Stomach (tissue), 19 donors: ENCODE measurements around the gene AIFM2. TPM values are rescaled to one million over a fixed set of nuclear protein-coding genes. Genes with fewer than 3 reads are reported as not detected.
"Not testable (repeated sequence)": the region's sequence is repeated elsewhere in the genome, so short reads cannot be mapped to it uniquely, and the experiment has no call there.

ENCODE experiments used
- DNase-seq, 2 donors: peaks; one replicate each; pipeline versions ENCODE4 v3.0.0 to v3.0.0-alpha.2; 2013 to 2019
- H3K27ac ChIP-seq, 5 donors: fragments of 200-600 bp in 4 of 5; sonication (generic) in 4 of 5; one replicate each; pipeline ENCODE4 v1.5.1; 2013 to 2019; ENCODE audit warnings: mild to moderate bottlenecking in 1 of 5, moderate library complexity in 1 of 5
- H3K27me3 ChIP-seq, 3 donors: fragments of 200-600 bp; sonication (generic); one replicate each; pipeline ENCODE4 v1.5.1; 2017 to 2019; ENCODE audit warnings: mixed run types in 1 of 3
- H3K36me3 ChIP-seq, 4 donors: fragments of 200-600 bp; sonication (generic); 1 replicate in 3 of 4; 2 replicates in 1 of 4; pipeline ENCODE4 v1.5.1; 2016 to 2019
- H3K4me1 ChIP-seq, 4 donors: fragments of 200-600 bp; sonication (generic); one replicate each; pipeline ENCODE4 v1.5.1; 2016 to 2019
- H3K4me3 ChIP-seq, 4 donors: fragments of 200-600 bp; sonication (generic) in 3 of 4; one replicate each; pipeline ENCODE4 v1.5.1; 2016 to 2019; ENCODE audit warnings: mild to moderate bottlenecking in 1 of 4
- H3K9me3 ChIP-seq, 4 donors: fragments of 200-600 bp; sonication (generic); one replicate each; pipeline ENCODE4 v1.5.1; 2016 to 2019
- EP300 ChIP-seq: sonication (generic); formaldehyde crosslinking; IDR thresholded peaks from one replicate; pipeline ENCODE4 v1.6.1; 2017; ENCODE audit warnings: antibody characterized with exemption
- POLR2A ChIP-seq, 4 donors: fragments of 450-650 bp; IDR thresholded peaks; one replicate each; pipeline ENCODE4 v1.6.1; 2016; ENCODE audit warnings: antibody characterized with exemption in 4 of 4, control low read depth in 2 of 4, mild to moderate bottlenecking in 1 of 4, moderate library complexity in 1 of 4
- POLR2AphosphoS5 ChIP-seq, 3 donors: sonication (generic); formaldehyde crosslinking; IDR thresholded peaks; one replicate each; pipeline ENCODE4 v1.6.1; 2016; ENCODE audit warnings: antibody characterized with exemption in 3 of 3
- WGBS, 5 donors: extraction: QIAGEN DNeasy Blood & Tissue Kit in 3 of 5; methylation state at CpG; one replicate each; pipeline versions ENCODE4 v1.1.5 to v1.1.7; 2013 to 2018; 5-methylcytosine and 5-hydroxymethylcytosine counted together
- intact Hi-C: fragments of 100-400 bp; cut with DNase I; formaldehyde crosslinking; loops from one replicate; pipeline ENCODE4 v1.15.1; 2023; ENCODE audit warnings: low total_unique reads
- long read RNA-seq, 10 donors: transcript quantifications; one replicate each; lab custom pipeline, GENCODE V29; 2026
- polyA plus RNA-seq, 3 donors: library from polyadenylated mRNA; stranded (reverse); fragments of 200-250 nt; gene quantifications; one replicate each; pipeline ENCODE4 v1.2.3, GENCODE V29; 2013
- total RNA-seq, 5 donors: library from RNA; depleted of rRNA; stranded (reverse); fragments of >200 nt; gene quantifications; one replicate each; pipeline versions ENCODE4 v1.1.0 to v1.2.3, GENCODE V29; 2014 to 2016
- TF ChIP-seq, protein P1 (sequence below), 7 experiments: fragments of 450-650 bp in 4 of 7; fragments of 200-600 bp in 3 of 7; sonication (generic) in 3 of 7; IDR thresholded peaks; one replicate each; pipeline ENCODE4 v1.5.1; 2016 to 2019; ENCODE audit warnings: antibody characterized with exemption in 7 of 7, control low read depth in 2 of 7, mild to moderate bottlenecking in 1 of 7
- donor health status: healthy with polysubstance abuse.
- donor health status: Bipolar disorder and iron deficiency.
- donor health status: healthy.

The AIFM2 gene
- total RNA-seq: 10 to 100 TPM in 1 of 5 donors, 1 to 10 TPM in 4; 4.5 to 12.9 (median 5.8) TPM
- 10 to 100 TPM in 2 of 3 donors, 1 to 10 TPM in 1; 6.3 to 14.5 (median 10.6) TPM for polyA plus RNA-seq
- long read RNA-seq, donor 1, partial matches to known transcripts: 0 of 2 reads
- long read RNA-seq, donor 1, other reads (novel, unspliced or antisense): 0 of 2 reads
- long read RNA-seq, donor 2: 0 reads
- long read RNA-seq, donor 3, partial matches to known transcripts: 0 of 3 reads
- long read RNA-seq, donor 3, other reads (novel, unspliced or antisense): 0 of 3 reads
- long read RNA-seq, donor 4: 0 reads
- long read RNA-seq, donor 5: 0 reads
- long read RNA-seq, donor 6, partial matches to known transcripts: 317 of 317 reads
- long read RNA-seq, donor 6, other reads (novel, unspliced or antisense): 0 of 317 reads
- long read RNA-seq, donor 7: 0 reads
- long read RNA-seq, donor 8, partial matches to known transcripts: 6 of 20 reads
- long read RNA-seq, donor 8, other reads (novel, unspliced or antisense): 14 of 20 reads
- long read RNA-seq, donor 9: 0 reads
- long read RNA-seq, donor 10: 0 reads

DNA sequence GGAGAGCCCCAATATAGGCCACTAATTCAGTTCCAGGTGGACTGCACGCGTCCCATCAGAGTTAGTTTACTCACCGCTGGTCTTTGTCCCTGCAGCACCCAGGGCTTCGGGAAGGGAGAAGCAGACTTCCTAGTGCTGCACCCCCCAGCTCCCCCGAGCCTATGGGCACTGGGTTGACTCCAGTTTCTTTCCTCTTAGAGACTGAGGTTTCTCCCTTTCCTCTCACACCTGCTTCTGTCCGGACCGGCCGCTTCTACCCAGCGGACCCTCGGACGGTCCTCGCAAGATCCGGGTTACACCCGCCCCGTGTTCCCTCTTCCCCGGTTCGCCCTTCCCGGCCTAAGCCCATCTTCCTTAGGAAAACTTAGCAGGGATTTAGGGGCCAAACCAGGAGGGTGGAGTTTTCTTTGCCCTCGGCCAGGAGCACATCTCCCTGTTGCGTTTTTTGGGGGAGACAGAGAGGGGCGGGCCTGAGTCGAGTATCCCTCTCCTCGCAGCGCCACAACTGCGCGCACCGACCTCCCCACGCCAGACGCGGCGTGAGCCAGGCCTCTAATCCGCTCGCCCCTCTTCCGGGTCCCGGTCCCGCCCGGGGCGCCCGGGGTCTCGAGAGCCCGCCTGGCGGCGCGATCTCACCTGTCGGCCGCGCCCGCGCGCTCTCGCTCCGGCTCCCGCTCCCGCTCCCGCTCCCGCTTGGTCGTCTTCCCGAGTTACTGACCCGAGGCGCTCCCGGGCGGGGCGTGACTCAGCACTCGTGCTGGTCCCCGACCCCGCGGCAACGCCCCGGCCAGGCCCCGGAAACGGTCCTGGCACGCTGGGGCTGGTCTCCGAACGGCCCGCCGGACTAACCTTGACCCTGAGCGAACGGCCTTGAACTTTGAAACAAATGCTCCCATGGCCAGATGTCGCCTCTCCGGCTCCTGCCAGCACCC lies at the start of gene AIFM2:
AIFM2 (minus strand) TSS at position 728 of the 932 bp plus-strand sequence. CDS start 8,741 bp downstream, outside the sequence.
- Histone ChIP-seq H3K4me1 (peaks cover 9 to 35% (median 28%) of the 10 kb centered on the region in 4 donors), H3K27me3 (no peaks in the 10 kb centered on the region), H3K36me3 (peaks cover 0 to 13% (median 11%) of the 10 kb centered on the region in 4 donors), H3K27ac (peak within 1 kb of the TSS; percentile 78 to 89 (median 83)), H3K4me3 (peak within 1 kb of the TSS; percentile 52 to 71 (median 69)), H3K9me3 (no peaks in the 10 kb centered on the region)
- DNase-seq: peak; percentile 89 to 93
- 3 to 11% (median 5%) methylated on average over 27 to 80 of the region's 80 CpGs for WGBS, 5 donors
- intact Hi-C loops: no loop called here
- TF ChIP-seq, protein P1, sequence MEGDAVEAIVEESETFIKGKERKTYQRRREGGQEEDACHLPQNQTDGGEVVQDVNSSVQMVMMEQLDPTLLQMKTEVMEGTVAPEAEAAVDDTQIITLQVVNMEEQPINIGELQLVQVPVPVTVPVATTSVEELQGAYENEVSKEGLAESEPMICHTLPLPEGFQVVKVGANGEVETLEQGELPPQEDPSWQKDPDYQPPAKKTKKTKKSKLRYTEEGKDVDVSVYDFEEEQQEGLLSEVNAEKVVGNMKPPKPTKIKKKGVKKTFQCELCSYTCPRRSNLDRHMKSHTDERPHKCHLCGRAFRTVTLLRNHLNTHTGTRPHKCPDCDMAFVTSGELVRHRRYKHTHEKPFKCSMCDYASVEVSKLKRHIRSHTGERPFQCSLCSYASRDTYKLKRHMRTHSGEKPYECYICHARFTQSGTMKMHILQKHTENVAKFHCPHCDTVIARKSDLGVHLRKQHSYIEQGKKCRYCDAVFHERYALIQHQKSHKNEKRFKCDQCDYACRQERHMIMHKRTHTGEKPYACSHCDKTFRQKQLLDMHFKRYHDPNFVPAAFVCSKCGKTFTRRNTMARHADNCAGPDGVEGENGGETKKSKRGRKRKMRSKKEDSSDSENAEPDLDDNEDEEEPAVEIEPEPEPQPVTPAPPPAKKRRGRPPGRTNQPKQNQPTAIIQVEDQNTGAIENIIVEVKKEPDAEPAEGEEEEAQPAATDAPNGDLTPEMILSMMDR (IDR thresholded peaks at IDR 0.05): no peak
- TF ChIP-seq EP300: no peak
- TF ChIP-seq POLR2A (IDR thresholded peaks at IDR 0.05): peak in 1 of 4 donors; percentile 49
- peak; percentile 36 to 91 (median 88) for TF ChIP-seq POLR2AphosphoS5 (IDR thresholded peaks at IDR 0.05)

DNA sequence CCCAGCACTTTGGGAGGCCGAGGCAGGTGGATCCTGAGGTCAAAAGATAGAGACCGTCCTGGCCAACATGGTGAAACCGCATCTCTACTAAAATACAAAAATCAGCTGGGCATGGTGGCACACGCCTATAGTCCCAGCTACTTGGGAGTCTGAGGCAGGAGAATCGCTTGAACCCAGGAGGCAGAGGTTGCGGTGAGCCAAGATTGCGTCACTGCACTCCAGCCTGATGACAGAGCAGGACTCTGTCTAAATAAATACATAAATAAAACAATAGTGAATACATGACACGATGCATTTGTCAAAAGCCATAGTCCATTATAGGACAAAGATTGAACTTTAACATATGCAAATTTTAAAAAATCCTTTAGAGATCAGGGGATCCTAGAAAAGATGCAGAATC lies 46.6 kb upstream of the AIFM2 start:
- H3K27me3 ChIP-seq, intact Hi-C loops, DNase-seq, H3K36me3 ChIP-seq, H3K9me3 ChIP-seq, H3K4me1 ChIP-seq, H3K27ac ChIP-seq, H3K4me3 ChIP-seq: not testable (repeated sequence)
- WGBS, 5 donors: 91 to 94% (median 94%) methylated on average over 8 of the region's 8 CpGs

DNA sequence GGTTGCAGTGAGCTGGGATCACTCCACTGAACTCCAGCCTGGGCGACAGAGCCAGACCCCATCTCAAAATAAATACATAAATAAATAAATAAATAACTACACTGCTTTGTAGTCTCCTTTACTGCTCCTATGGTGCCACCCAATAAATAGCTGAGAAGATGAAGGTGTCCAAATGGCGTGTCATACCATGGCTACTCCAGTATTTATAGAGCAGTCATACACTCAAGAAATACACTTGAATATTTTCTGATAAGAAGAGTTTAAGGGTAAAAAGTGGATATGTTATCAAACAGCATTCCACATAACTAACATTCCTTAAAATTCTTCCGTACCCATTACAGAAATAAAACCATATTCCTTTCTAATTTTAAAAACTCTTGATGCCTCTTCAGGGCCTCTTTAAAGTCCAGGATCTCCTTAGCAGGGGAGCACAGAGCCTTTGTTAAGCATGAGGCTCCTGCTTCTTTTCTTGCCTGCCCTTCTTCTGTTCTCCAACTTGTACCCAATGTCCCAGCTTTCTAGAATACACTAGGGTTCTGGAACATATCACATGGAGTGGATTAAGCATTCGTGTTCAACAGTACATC lies 45.6 kb upstream of the AIFM2 start:
- TF ChIP-seq POLR2AphosphoS5 (IDR thresholded peaks at IDR 0.05) (no peak), EP300 (no peak), POLR2A (IDR thresholded peaks at IDR 0.05) (no peak)
- TF ChIP-seq, protein P1 (IDR thresholded peaks at IDR 0.05): no peak
- Histone ChIP-seq H3K36me3 (no peaks in the 10 kb centered on the region), H3K4me3 (no peak overlapping the region), H3K27ac (no peak overlapping the region), H3K27me3 (no peaks in the 10 kb centered on the region), H3K9me3 (peaks cover 0 to 8% (median 6%) of the 10 kb centered on the region in 4 donors), H3K4me1 (peaks cover 7 to 11% (median 9%) of the 10 kb centered on the region in 4 donors)
- intact Hi-C loops: no loop called here
- WGBS, 5 donors: 73 to 83% (median 80%) methylated on average over 4 of the region's 4 CpGs
- no peak for DNase-seq

DNA sequence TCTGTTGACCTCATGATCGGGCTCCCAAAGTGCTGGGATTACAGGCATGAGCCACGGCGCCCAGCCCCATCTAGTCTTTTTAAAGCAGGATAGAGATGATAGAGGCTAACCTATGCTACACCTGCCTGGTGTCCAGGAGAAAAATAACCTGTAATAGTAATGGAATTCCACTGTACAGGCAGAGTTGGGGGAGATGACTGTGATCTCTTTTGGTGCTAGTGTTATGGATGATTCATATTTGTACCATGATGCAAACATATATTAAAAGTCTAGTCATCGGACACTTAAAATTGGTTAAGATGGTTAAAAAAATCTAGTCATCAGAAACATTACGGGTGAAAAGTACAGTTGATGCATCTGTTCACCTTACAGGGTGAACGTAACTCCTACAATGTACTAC lies 43.8 kb upstream of the AIFM2 start:
- peaks cover 0 to 8% (median 6%) of the 10 kb centered on the region in 4 donors for H3K9me3 ChIP-seq
- H3K27ac ChIP-seq: no peak overlapping the region
- intact Hi-C loops: no loop called here
- H3K4me3 ChIP-seq: no peak overlapping the region
- H3K27me3 ChIP-seq: no peaks in the 10 kb centered on the region
- DNase-seq: no peak
- TF ChIP-seq POLR2A (IDR thresholded peaks at IDR 0.05): no peak
- TF ChIP-seq, protein P1 (IDR thresholded peaks at IDR 0.05): no peak
- TF ChIP-seq POLR2AphosphoS5 (IDR thresholded peaks at IDR 0.05): no peak
- TF ChIP-seq EP300: no peak
- peaks cover 8 to 11% (median 9%) of the 10 kb centered on the region in 4 donors for H3K4me1 ChIP-seq
- WGBS, 5 donors: 77 to 89% (median 77%) methylated on average over 5 to 6 of the region's 6 CpGs
- H3K36me3 ChIP-seq: no peaks in the 10 kb centered on the region
